ENCODE results near the gene MRGPRF. TPM values are rescaled to one million over a fixed set of nuclear protein-coding genes. Genes with fewer than 3 reads are reported as not detected.
A peak's percentile ranks its signal among the peaks of the same experiment; 100 is the strongest.

MRGPRF gene
- total and polyA plus RNA-seq, 2 donors from 2014 or later = 9.3 to 19.0 TPM

DNA sequence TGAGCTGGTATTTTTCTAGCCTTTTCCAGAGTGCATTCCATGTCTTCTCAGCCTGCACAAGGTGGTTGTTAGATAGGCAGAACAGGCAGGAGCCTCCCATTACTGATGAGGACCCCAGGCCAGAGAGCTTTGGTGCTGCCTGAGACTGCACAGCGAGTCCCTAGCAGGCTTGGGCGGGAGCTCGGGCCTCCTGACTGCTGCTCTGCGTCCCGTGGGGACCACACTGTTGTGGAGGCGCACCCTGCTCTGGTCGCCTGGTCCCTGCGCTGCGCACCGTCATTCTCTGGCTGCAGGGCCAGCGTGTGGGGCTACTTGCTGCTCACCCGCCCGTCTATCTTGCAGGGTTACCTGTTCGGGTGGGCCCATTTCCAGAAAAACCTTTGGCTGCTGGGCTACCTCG is 44.2 kb upstream of the MRGPRF start:
- H3K27ac ChIP-seq (ENCODE audit: low read depth in 2 of 2, low read length in 2 of 2) = no peak overlapping the region
- H3K4me1 ChIP-seq (ENCODE audit: control insufficient read depth in 2 of 3, insufficient read depth in 2 of 3, low read depth in 1 of 3, low read length in 3 of 3) = peaks cover 0 to 22% (median 10%) of the 10 kb centered on the region in 3 donors
- no peak overlapping the region for H3K4me3 ChIP-seq (ENCODE audit: low read length in 3 of 3)
- H3K27me3 ChIP-seq (ENCODE audit: control insufficient read depth, insufficient read depth, low read length) = no peaks in the 10 kb centered on the region
- H3K9me3 ChIP-seq (ENCODE audit: control insufficient read depth in 2 of 3, insufficient read depth in 1 of 3, low read length in 3 of 3) = no peaks in the 10 kb centered on the region
- DNase-seq (peak in 1 of 5 donors; percentile 66), FAIRE-seq (no peak)
- H3K36me3 ChIP-seq (ENCODE audit: control insufficient read depth in 2 of 3, insufficient read depth in 3 of 3, low read length in 3 of 3) = peaks cover 0 to 24% (median 10%) of the 10 kb centered on the region in 3 donors
- intact Hi-C loops (cut with DNase I) = no loop called here
- TF ChIP-seq, protein P1, sequence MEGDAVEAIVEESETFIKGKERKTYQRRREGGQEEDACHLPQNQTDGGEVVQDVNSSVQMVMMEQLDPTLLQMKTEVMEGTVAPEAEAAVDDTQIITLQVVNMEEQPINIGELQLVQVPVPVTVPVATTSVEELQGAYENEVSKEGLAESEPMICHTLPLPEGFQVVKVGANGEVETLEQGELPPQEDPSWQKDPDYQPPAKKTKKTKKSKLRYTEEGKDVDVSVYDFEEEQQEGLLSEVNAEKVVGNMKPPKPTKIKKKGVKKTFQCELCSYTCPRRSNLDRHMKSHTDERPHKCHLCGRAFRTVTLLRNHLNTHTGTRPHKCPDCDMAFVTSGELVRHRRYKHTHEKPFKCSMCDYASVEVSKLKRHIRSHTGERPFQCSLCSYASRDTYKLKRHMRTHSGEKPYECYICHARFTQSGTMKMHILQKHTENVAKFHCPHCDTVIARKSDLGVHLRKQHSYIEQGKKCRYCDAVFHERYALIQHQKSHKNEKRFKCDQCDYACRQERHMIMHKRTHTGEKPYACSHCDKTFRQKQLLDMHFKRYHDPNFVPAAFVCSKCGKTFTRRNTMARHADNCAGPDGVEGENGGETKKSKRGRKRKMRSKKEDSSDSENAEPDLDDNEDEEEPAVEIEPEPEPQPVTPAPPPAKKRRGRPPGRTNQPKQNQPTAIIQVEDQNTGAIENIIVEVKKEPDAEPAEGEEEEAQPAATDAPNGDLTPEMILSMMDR (IDR thresholded peaks at IDR 0.05; ENCODE audit: borderline replicate concordance, extremely low read depth, insufficient read depth) = no peak
- no peak overlapping the region for H3K9ac ChIP-seq (ENCODE audit: low read length in 3 of 3)

DNA sequence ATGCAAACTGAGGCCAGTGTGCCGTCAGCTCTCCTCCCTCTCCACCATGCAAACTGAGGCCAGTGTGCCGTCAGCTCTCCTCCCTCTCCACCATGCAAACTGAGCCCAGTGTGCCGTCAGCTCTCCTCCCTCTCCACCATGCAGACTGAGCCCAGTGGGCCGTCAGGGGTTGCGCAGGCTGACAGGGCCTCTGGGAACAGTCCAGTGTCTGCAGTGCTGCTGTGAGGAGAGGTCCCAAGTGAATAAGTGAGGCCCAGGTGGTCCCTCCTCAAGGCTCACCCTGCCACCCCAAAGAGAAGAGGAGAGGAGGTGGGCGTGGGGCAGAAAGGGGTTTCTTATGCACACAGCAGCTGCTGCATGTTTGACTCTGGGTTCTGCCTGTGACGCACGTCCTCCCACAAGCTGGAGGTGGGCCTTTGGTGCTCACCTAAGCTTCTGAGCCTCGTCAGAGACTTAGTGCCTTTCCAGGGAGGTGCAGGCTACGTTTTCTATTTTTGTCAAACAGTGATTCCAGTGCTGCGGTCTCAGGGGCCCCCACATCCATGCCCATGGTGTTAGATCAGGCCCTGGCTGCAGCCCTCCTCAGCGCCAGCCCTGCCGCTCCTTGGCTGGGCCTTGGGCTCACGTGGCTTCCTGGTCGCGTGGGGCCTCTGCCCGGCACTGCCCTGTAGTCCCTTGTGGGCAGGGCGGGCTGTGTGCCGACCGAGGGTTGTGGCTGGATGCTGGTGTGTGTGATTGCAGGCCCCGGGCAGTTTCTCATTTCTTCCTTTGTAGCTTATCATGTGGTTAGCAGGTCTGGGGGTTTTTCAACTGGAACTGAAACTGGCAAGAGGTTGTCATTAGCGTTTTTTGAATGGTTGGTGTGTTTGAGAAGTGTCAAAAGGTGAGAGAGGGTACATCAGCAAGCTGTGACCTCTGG is 42.8 kb upstream of the MRGPRF start:
- H3K36me3 ChIP-seq (ENCODE audit: control insufficient read depth in 2 of 3, insufficient read depth in 3 of 3, low read length in 3 of 3) = peaks cover 0 to 20% (median 10%) of the 10 kb centered on the region in 3 donors
- H3K4me1 ChIP-seq (ENCODE audit: control insufficient read depth in 2 of 3, insufficient read depth in 2 of 3, low read depth in 1 of 3, low read length in 3 of 3) = peaks cover 0 to 28% (median 10%) of the 10 kb centered on the region in 3 donors
- TF ChIP-seq, protein P1 (IDR thresholded peaks at IDR 0.05; ENCODE audit: borderline replicate concordance, extremely low read depth, insufficient read depth) = no peak
- FAIRE-seq (no peak), DNase-seq (peak in 1 of 5 donors; percentile 83)
- no peaks in the 10 kb centered on the region for H3K27me3 ChIP-seq (ENCODE audit: control insufficient read depth, insufficient read depth, low read length)
- H3K4me3 ChIP-seq (ENCODE audit: low read length in 3 of 3) = no peak overlapping the region
- H3K9ac ChIP-seq (ENCODE audit: low read length in 3 of 3) = no peak overlapping the region
- peak overlapping the region; percentile 23 to 47 for H3K27ac ChIP-seq (ENCODE audit: low read depth in 2 of 2, low read length in 2 of 2)
- intact Hi-C loops (cut with DNase I) = no loop called here
- H3K9me3 ChIP-seq (ENCODE audit: control insufficient read depth in 2 of 3, insufficient read depth in 1 of 3, low read length in 3 of 3) = no peaks in the 10 kb centered on the region

GRCh38 chr11:69055212-69055586 is 42.2 kb upstream of the MRGPRF start:
- H3K36me3 ChIP-seq (ENCODE audit: control insufficient read depth in 2 of 3, insufficient read depth in 3 of 3, low read length in 3 of 3) = peaks cover 0 to 18% (median 9%) of the 10 kb centered on the region in 3 donors
- H3K4me3 ChIP-seq (ENCODE audit: low read length in 3 of 3) = no peak overlapping the region
- intact Hi-C loops (cut with DNase I) = no loop called here
- TF ChIP-seq, protein P1 (IDR thresholded peaks at IDR 0.05; ENCODE audit: borderline replicate concordance, extremely low read depth, insufficient read depth) = no peak
- H3K27me3 ChIP-seq (ENCODE audit: control insufficient read depth, insufficient read depth, low read length) = no peaks in the 10 kb centered on the region
- H3K9ac ChIP-seq (ENCODE audit: low read length in 3 of 3) = no peak overlapping the region
- peak in 2 of 5 donors; percentile 27 to 47 for DNase-seq
- FAIRE-seq = no peak
- H3K4me1 ChIP-seq (ENCODE audit: control insufficient read depth in 2 of 3, insufficient read depth in 2 of 3, low read depth in 1 of 3, low read length in 3 of 3) = peaks cover 0 to 31% (median 10%) of the 10 kb centered on the region in 3 donors
- H3K27ac ChIP-seq (ENCODE audit: low read depth in 2 of 2, low read length in 2 of 2) = peak overlapping the region in 1 of 2 donors; percentile 77
- H3K9me3 ChIP-seq (ENCODE audit: control insufficient read depth in 2 of 3, insufficient read depth in 1 of 3, low read length in 3 of 3) = no peaks in the 10 kb centered on the region

Data from kidney (tissue), 14 donors.